Suppressor macrophage treated with lipopolysaccharide for 1 hour (primary cell): Measurements from ENCODE around the gene INO80C.

ENCODE experiments used
- DNase-seq, 3 donors: peaks; one replicate each; pipeline ENCODE4 v3.0.0-alpha.2; 2020 to 2022

The INO80C gene, protein sequence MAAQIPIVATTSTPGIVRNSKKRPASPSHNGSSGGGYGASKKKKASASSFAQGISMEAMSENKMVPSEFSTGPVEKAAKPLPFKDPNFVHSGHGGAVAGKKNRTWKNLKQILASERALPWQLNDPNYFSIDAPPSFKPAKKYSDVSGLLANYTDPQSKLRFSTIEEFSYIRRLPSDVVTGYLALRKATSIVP

DNA sequence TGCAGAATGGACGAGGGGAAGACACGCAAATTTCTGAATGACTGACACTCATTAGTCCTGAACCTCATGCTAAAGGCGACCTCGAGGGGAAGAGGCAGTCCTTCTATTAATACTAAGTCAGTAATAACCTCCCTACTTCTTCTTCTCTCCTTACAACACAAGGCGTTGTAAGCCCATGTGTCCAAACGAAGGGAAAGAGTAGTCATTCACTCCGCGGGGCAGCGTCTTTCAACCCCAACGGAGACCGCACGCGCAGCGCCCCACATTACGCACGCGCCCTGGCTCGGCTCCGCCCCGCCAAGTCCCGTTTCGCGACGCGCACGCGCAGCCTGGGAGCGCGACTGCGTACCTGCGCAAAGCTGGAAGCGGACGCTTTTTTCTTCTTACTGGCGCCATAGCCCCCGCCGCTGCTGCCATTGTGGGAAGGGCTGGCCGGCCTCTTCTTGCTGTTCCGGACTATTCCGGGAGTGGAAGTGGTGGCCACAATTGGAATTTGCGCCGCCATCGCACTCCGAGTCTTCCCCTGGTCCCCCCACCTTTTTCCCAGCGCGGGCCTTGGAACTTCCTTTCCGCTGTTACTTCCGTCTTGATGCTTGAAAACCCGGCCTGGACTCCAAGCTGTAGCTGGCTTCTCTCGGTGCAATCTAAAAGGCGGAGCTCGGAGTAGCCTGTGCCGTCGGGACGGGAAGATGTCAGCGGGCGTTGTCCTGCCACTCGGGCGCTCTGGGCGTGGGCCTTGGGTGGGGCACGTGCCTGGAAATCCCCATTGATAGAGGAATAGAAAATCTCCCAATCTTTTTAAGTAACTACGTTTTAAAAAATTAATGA is at the start of gene INO80C:
Gene INO80C, minus strand, starts transcription at position 591 of the 828 bp plus-strand sequence. Its CDS starts 86 bp downstream, at position 505.
- DNase-seq: peak; percentile 98

DNA sequence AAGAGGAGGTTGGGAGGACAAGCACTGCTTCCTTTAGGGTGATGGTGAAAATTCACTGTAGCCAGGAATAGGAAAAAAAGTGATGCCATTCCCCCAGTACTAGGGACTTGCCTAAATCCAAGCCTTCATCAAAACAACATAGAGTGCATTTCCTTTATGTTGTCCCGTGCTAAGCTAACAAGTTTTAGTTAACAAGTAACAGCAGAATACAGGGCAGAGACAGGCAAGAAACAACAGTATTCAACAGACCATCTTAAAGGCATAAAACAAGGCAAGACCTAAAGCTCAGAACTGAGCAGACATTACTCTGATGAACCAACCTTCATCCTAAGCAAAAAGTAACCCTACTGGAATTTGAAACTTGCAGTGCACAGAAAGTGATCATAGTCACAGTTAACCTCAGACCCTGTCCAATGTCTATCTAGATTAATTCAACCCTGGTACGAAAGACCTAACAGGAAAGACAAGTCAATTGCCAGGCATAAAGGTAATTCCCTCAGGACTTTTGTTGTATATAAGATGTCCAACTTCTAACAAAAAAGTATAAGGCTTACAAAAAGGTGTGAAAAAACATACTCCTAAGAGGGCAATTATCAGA is 49.3 kb upstream of the INO80C start:
- no peak for DNase-seq

DNA sequence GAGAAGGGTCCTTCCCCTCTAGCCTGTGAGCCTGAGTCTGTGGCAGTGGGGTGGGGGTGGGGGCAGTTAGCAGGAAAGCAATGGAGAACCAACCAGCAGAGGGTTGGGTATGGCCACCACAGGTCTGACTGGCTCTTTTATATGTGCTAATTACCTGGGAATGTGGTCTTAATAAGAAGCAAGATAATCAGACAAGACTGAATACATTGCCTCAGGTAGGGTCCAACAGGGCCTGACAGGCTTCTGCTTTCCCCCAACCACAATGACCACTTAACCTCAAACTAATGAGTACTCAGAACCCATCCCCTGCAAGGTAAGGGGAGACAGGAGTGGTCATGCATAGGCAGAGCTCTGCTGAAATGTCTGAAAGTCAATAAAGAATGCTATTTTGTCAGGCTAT is 44.6 kb upstream of the INO80C start:
- DNase-seq: no peak

DNA sequence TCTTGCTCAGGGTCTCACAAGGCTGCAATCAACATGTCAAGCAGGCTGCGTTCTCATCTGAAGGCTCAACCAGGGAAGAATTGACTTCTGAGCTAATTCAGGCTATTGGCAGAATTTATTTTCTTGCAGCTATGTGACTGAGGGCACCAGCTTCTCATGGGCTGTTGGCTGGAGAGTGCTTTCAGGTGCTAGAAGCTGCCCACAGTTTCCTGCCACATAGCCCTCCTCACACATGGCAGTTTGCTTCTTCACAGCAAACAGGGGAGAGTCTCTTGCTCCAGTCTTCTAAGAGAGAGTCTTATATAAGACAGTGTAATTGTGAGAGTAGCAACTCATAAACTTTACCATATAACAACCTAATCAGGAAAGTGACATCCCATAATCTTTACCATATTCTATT is 37.5 kb upstream of the INO80C start:
- no peak for DNase-seq

DNA sequence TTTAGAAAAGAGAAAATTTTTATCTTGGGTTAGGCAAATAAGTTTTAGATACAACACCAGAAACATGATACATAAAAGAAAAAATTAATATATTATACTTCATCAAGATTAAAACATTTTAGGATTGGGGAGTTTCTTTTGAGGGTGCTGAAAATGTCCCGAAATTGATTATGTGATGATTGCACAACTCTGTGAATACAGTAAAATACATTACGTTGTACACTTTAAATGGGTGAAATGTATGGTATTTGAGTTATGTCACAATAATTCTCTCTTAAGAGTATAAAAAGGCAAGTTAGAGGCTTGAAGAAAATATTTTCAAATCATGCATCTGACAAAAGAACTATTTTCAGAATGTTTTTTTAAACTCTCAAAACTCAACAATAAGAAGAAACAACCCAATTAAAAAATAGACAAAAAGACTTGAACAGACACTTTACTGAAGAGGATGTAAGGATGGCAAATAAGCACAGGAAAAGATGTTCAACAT is 36.2 kb upstream of the INO80C start:
- DNase-seq: no peak

DNA sequence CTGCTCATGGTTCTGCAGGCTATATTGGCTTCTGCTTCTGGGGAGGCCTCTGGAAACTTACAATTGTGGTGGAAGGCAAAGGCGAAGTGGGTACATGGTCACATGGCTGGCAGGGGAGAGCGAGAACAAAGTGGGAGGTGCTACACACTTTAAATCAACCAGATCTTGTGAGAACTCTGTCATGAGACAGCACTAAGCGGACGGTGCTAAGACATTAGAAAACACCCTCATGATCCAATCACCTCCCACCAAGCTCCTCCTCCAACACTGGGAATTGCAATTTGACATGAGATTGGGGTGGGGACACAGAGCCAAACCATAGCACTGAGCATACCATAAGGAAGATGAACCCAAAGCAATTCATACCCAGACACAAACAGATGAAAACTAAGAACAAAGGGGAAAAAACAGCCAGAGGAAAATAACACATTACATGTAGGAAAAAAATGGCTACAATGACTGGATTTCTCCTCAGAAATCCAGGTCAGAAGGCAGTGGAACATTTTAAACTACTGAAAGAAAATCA is 31.1 kb upstream of the INO80C start:
- no peak for DNase-seq

DNA sequence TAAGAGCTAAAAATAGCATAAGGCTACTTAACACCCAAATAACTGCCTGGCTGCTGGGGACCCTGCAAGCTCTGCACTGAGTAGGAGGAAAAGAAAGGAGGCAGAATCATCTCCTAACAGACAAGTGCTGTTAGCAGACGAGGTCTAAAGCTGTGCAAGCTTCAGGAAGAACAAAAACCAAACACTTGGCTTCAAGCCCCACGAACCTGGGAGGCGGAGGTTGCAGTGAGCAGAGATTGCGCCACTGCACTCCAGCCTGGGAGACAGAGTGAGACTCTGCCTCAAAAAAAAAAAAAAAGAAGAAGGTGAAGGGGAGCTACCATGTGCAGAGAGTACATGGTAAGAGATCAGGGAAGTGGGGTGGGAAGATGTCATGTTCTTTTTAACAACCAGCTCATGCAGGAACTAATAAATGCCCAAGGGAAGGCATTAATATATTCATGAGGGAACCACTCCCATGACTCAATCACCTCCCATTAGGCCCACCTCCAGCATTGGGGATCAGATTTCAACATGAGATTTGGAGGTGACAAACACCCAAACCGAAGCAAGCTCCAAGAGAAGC is 28.8 kb upstream of the INO80C start:
- peak; percentile 18 to 49 (median 26) for DNase-seq

DNA sequence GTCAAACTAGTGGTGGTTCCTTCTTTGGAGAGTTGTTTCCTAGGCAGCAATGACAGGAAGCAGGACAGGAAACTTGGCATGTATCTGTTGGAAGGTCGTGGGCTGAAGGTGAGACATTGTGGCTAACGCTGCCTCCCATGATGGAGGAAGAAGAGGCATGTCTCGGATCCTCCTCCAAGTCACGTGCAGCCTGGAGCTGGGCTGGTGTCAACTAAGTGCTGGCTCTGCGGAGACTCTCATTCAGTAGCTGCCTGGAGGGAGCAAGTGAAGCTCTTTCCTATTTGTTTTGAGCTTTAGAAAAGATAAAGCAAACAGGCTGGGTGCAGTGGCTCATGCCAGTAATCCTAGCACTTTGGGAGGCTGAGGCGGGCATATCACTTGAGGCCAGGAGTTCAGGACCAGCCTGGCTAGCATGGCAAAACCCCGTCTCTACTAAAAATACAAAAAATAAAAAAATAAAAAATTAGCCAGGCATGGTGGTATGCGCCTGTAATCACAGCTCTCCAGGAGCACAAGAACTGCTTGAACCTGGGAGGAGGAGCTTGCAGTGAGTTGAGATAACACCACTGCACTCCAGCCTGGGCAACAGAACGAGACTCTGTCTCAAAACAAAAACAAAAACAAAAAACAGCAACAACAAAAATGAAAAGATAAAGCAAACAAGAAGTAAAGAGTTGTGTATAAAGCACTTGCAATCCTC is 28.2 kb upstream of the INO80C start:
- peak in 2 of 3 donors; percentile 13 to 39 for DNase-seq

DNA sequence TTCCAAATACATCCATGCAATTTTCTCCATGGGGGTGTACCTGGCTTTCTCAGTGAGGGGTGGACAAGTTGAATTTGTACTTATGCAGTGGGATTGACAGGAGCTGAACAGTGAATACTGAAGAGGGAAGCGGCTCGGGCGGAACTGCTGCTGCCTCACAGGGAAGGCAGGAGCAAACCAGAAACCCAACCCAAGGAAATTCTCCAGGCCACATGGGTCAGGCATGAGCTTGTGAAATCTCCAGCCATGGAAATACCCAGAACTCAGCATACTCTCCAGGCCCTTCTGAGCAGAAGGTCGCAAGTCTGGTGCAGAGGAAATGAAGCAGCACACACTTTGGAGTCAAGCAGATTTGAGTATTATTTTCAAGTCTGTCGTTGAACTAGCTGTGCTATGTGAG is 26.5 kb upstream of the INO80C start:
- peak; percentile 83 to 90 (median 87) for DNase-seq

DNA sequence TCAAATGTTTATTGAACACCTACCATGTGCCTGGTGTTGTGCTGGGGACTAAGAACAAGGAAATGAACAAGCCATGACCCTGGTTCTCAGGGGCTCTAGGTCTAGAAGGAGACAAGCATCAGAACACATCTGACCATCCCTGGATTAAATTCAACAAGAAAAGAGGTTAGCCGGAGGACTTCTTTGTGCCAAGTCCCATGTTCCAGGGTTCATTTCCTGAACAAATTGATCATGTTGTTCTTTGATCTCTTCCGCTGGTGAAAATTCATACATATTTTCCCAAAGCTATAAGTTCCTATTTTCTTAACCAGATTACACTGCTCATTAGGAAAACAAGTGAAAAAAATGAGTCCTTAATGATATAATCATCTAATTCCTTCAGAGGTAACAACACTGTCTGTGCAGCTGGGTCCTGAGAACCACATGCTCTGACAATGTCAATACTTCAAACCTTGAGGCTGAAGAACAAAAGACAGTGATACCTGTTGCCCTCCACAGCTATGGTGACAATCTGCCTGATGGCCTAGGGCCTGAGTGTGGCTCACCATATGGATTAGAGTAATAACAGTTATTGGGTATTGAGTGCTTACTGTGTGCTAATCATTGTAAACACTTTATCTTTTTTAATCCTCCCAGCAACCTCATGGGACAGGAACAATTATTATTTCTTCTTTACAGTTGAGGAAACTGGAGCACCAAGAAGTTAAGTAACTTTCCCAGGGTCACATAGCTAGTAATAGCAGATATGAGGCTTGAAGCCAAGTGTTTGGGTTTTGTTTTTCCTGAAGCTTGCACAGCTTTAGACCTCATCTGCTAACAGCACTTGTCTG is 24.6 kb upstream of the INO80C start:
- no peak for DNase-seq

DNA sequence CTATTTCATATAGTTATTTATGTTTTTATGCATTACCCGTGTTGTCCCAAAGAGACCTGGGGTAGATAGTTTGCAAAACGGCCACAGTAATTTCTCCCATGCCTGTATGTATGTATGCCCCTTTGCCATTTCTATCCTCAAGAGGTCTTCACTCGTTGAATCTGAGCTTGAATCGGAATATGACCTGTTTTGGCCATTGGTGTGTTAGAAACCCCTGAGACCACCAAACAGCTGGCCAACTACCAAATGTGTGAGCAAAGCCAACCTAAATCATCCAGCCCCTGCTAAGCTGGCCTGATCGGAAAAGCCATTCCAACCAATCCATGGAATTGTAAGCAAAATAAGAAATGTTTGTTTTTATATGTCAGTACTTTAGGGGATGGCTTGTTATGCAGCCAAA is 23.4 kb upstream of the INO80C start:
- DNase-seq: no peak

DNA sequence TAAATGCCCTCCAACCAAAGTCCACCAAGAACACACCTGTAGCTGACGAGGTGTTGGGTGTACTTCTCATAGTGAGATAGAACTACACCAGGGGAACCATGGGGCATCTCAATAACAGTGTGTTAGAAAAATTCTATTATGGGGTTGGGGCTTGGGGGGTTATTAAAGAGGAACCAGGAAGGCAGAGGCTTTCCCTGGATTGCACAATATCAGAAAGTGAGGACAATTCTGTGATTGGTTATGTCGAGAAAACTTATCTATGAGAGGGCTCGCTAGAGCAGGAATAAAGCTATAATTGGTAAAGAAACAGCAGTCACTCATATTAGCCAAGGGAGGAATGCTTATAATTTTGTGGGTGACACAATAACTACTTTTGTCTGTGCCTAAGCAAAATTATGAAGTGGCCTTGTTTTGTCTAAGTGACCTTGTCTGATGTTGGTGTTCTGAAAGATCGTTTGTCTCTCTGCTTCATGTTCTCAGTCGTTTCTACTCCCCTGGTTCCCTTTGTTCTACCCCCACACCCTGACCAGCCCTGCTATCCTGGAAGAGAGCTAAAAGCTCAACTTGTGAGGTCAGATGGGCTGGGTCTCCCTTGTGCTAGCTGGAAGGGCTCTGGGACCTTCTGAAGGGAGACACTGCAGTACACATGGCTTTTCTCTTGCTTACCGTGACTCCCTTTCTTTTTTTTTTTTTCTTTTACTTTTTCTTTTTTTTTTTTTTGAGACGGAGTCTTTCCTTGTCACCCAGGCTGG is 21.6 kb upstream of the INO80C start:
- peak in 2 of 3 donors; percentile 16 to 29 for DNase-seq

DNA sequence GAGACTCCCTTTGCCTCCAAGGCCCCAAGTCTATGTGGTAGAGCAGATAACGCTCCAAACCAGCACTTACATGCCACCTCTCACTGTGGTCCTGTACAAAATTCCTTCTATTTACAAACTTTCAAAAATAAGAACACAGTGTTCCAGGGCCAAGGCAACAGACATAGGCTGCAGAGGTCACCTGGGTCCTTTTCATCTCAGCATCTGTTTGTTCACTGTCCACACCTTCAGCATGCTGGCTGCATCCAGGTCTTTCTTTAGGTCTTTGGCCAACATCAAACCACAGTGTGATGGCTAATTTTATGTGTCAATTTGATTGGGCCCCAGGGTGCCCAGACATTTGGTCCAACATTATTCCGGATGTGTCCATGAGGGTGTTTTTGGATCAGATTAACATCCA is 20.0 kb upstream of the INO80C start:
- DNase-seq: no peak

DNA sequence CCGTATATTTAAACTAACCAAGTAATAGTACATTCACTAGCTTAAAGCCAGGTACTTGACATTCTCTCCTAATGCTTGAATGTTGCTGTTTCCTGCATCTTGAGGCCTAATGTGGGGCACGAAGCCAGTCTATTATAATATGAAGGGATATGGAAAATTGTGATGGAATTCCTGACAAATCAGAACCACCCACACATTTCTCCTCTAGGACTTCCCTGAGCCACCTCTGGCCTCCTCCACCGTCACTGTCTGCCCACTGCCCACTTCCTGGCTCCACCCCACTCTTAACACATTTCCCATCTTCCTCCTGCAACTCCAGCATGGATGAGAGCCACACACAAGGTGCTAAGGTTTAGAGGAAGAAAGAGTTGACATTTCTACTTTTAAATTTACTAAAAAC is 19.0 kb upstream of the INO80C start:
- peak in 1 of 3 donors; percentile 15 for DNase-seq

DNA sequence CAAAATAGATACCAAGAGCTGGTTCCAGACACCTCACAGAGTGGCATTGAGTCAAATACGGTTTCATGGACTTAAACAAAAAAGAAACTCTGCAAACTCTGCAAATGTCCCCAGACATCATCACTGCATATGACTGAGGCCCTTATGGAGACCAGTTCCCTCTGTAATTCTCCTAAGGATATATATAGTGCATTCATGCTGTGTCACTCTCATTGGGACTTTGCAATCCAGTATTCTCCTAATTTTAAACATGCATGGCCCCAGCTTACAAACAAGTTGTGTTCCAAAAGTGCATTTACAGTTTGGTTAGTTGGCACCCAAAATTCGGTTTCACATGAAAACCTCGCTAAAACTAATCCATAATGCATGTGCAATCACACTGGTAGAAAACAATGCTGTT is 18.6 kb upstream of the INO80C start:
- DNase-seq: no peak

DNA sequence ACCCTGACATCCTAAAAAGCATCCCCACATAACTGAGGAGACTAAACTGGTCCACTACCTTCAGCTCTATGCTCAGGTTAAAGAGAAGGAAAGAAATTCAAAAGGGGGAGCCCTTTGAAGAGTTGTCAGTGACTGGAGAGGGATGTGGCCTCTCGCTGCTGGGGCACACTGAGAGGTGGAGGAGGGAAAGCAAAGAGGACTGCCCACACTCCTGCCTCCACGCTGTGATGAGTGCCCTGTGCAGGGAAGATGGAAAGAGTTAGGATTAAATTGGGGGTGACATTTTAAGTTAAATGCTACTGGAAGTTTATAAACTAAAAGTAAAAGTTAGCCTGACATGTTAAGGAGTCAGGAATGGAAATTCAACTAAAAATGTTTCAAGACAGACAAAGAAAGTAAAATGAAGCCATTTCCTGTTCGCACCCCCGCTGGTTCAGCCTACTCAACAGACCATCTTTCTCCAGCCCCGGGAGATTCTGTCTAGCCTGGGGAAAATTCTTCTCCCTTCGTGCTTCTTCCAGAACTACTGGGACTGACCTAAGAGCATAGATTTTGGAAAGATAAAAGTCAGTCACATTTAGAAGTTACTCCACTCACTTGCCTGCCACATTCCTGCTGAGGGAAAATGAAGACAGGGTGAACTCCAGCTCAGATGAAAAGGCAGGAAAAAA is 17.8 kb upstream of the INO80C start:
- no peak for DNase-seq

DNA sequence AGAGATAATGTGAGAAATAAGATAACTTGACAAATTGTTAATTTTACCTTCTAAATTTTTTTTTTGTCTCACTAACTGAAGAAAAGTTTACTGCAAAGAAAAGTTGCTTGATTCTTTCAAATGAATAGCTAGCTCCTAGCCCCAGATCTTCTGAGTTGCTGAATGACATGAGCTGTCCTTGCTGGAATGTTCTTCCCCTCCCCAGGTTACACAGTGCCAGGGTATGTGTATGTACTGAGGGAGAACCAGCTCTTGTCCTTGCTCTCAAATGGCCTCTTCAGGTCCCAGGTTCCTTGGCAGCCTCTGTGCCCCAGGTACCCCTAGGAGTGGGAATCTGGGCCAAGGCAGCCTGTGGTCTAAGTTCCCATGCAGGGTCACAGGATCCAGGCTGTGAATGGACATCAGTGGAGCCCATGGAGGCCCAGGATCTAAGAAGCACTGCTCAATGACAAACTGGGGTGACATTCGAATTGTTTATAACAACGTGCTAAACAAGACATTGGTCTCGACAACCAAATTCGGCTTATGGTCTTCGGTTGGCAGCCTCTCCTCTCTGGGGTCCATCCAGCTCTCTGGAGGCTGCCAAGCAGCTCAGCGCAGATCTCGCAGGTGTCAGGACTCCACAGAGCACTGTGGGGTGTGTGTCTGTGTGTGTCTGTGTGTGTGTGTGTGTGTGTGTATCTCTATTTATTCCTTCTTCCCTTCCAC is 17.1 kb upstream of the INO80C start:
- no peak for DNase-seq

DNA sequence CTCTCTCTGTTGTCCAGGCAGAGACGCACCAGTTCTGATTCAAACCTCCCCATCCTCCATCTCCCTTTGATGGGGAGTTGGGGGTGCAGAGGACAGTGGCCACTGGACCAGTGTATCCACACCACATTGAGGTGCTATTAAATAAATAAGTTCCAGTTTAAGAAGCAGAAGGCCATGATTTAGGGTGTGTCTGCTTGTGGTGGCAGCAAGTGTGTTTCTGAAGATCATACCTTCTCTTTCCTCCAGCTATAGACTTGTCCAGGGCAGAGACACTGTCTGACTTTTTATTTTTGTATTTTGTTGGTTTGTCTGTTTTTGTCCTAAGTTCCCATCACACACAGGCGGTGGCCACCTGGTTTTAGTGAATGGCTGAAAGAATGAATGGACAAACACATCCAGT is 16.5 kb upstream of the INO80C start:
- DNase-seq: no peak

DNA sequence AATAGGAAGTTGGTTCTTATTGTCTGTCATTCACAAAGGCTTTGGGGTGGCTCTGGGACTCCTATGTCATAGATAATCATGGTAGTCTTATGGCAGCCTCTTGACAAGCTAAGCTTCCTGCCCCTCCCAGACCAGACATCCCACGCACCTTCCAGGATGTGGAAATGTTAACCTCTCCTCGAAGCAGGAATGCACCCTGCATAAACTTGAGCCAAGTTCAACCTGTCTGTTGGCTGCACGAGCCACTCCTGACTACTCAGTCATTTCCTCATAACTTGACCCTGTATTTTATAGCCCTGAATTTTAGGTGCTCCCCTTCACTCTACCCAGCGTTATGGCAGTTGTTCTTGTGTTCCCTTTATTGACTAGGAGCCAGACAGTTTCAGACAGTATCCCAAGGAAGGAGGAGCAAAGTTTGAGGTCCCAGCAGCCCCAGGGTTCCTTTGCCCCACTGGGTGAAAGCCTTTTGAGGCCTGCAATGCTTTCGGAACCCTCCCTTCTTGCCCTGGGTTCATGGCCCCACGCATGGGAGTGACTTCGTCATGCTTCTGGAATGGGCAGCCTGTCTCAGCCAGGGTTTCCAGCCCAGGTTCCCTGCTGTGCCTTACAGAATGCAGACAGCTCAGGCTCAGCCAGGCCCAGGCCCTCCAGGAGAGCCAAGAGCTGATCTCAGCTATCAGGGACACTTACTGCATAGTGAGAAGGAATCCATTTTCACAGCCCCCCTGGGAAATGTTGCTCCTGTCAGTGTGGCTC is 15.6 kb upstream of the INO80C start:
- DNase-seq: no peak
